Neural cell (in vitro differentiated cells): ENCODE data around the gene CYP26A1. TPM values are rescaled to one million over a fixed set of nuclear protein-coding genes. Genes with fewer than 3 reads are reported as not detected.

ENCODE experiments used
- H2AFZ ChIP-seq: fragments of 200-600, 300-800 bp; sonication (generic), shearing (Covaris generic); 2 replicates; pipeline ENCODE4 v1.6.0; 2014; ENCODE audit warnings: low read depth, mild to moderate bottlenecking, antibody characterized with exemption, low read length, moderate library complexity
- H3F3A ChIP-seq: fragments of 200-600 bp; shearing (Covaris generic); 2 replicates; pipeline ENCODE4 v1.6.1; 2016; ENCODE audit warnings: mild to moderate bottlenecking, moderate library complexity, mixed read lengths, antibody characterized with exemption, low read length; ENCODE audit not compliant: insufficient read depth, poor library complexity, severe bottlenecking
- H3K27ac ChIP-seq: fragments of 200-600, 300-800 bp; sonication (generic), shearing (Covaris generic); 2 replicates; pipeline ENCODE4 v1.5.1; 2014; ENCODE audit warnings: mild to moderate bottlenecking, low read length, moderate library complexity
- H3K27me3 ChIP-seq: fragments of 300-800, 200-600 bp; sonication (generic), shearing (Covaris generic); 2 replicates; pipeline ENCODE4 v1.6.0; 2014; ENCODE audit warnings: mild to moderate bottlenecking, low read depth, low read length, moderate library complexity; ENCODE audit not compliant: insufficient read depth
- H3K36me3 ChIP-seq: fragments of 300-800, 200-600 bp; sonication (generic), shearing (Covaris generic); 2 replicates; pipeline ENCODE4 v1.5.1; 2014; ENCODE audit warnings: mild to moderate bottlenecking, antibody characterized with exemption, low read length, moderate library complexity; ENCODE audit not compliant: insufficient read depth
- H3K4me2 ChIP-seq: fragments of 300-800, 200-600 bp; sonication (generic), shearing (Covaris generic); 2 replicates; pipeline ENCODE4 v1.6.0; 2014; ENCODE audit warnings: mild to moderate bottlenecking, low read length
- H3K4me3 ChIP-seq: fragments of 300-800, 200-600 bp; sonication (generic), shearing (Covaris generic); 2 replicates; pipeline ENCODE4 v1.5.1; 2014; ENCODE audit warnings: mild to moderate bottlenecking, low read length, moderate library complexity
- H3K79me2 ChIP-seq: fragments of 200-600 bp; shearing (Covaris generic); replicated peaks from 2 replicates; pipeline ENCODE4 v1.6.0; 2014; ENCODE audit warnings: mild to moderate bottlenecking, low read length, moderate library complexity; ENCODE audit not compliant: insufficient read depth
- H3K9ac ChIP-seq: fragments of 300-800, 200-600 bp; sonication (generic), shearing (Covaris generic); 2 replicates; pipeline ENCODE4 v1.6.1; 2016; ENCODE audit warnings: mild to moderate bottlenecking, low read length, mixed read lengths
- H3K9me2 ChIP-seq: fragments of 200-600 bp; shearing (Covaris generic); 2 replicates; pipeline ENCODE4 v1.6.1; 2016; ENCODE audit warnings: mild to moderate bottlenecking, low read length, mixed read lengths; ENCODE audit not compliant: insufficient read depth
- H3K9me3 ChIP-seq: fragments of 200-600, 300-800 bp; sonication (generic), shearing (Covaris generic); 2 replicates; pipeline ENCODE4 v1.6.1; 2016; ENCODE audit warnings: mild to moderate bottlenecking, mixed run types, low read length, moderate library complexity, mixed read lengths
- H4K20me1 ChIP-seq: fragments of 200-600 bp; shearing (Covaris generic); 2 replicates; pipeline ENCODE4 v1.6.1; 2016; ENCODE audit warnings: mild to moderate bottlenecking, mixed run types; ENCODE audit not compliant: insufficient read depth
- EP300 ChIP-seq: fragments of 450-650 bp; conservative IDR thresholded peaks from 2 replicates; pipeline ENCODE4 v1.6.1; 2014; ENCODE audit warnings: antibody characterized with exemption, mild to moderate bottlenecking, moderate library complexity; ENCODE audit not compliant: poor library complexity, severe bottlenecking
- EZH2 ChIP-seq: fragments of 200-600, 300-800 bp; shearing (Covaris generic), sonication (generic); IDR thresholded peaks from 2 replicates; pipeline ENCODE4 v1.6.1; 2014; ENCODE audit warnings: antibody characterized with exemption, low read length, borderline replicate concordance, mild to moderate bottlenecking; ENCODE audit not compliant: insufficient read depth, poor library complexity, severe bottlenecking
- POLR2AphosphoS5 ChIP-seq: IDR thresholded peaks from 2 replicates; pipeline ENCODE4 v1.6.1; 2012
- RAD21 ChIP-seq: fragments of 450-650 bp; conservative IDR thresholded peaks from 2 replicates; pipeline ENCODE4 v1.6.1; 2014; ENCODE audit warnings: antibody characterized with exemption, mild to moderate bottlenecking, moderate library complexity
- SMC3 ChIP-seq: fragments of 450-650 bp; conservative IDR thresholded peaks from 2 replicates; pipeline ENCODE4 v1.6.1; 2014; ENCODE audit warnings: antibody characterized with exemption, mild to moderate bottlenecking, moderate library complexity; ENCODE audit not compliant: poor library complexity
- TAF1 ChIP-seq: IDR thresholded peaks from 2 replicates; pipeline ENCODE4 v1.6.1; 2012; ENCODE audit warnings: low read depth
- polyA plus RNA-seq: library from polyadenylated mRNA; depleted of rRNA; stranded (reverse); fragments of >200 nt; gene quantifications from 2 replicates; pipeline ENCODE4 v1.2.3, GENCODE V29; 2014
- TF ChIP-seq, protein P1 (sequence below): IDR thresholded peaks from 2 replicates; pipeline ENCODE4 v1.6.1; 2012; ENCODE audit warnings: borderline replicate concordance
- TF ChIP-seq, protein P2 (sequence below): fragments of 450-650 bp; IDR thresholded peaks from 2 replicates; pipeline ENCODE4 v1.5.1; 2014; ENCODE audit warnings: antibody characterized with exemption, mild to moderate bottlenecking, moderate library complexity; ENCODE audit not compliant: poor library complexity, severe bottlenecking

Gene CYP26A1
- polyA plus RNA-seq, 1 donor from 2014 or later, result 0.77 TPM

DNA sequence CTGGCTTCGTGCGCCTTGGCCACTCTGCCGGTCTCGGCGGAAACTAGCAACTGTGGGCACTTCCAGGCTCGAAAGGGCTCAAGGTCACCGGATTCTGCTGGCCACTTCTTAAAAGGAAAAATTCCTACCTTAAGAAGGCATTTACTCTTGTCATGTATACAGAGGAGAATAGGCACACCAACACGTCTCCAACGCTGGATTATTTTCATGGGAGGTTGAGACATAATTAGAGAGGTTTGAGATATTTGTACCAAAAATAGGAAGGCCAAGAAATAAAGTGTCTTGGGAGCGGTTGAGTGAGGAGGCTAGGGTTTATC, 4.5 kb upstream of the CYP26A1 start:
- Histone ChIP-seq H3K79me2 (no peaks in the 10 kb centered on the region), H3K4me3 (no peak overlapping the region), H3K9me3 (peaks cover 4% of the 10 kb centered on the region), H3K4me2 (no peak overlapping the region), H4K20me1 (no peaks in the 10 kb centered on the region), H3K9me2 (no peaks in the 10 kb centered on the region), H3K9ac (no peak overlapping the region), H3F3A (no peaks in the 10 kb centered on the region), H3K27ac (no peak overlapping the region), H2AFZ (no peak overlapping the region), H3K36me3 (no peaks in the 10 kb centered on the region), H3K27me3 (peaks cover 99% of the 10 kb centered on the region)
- no peak for TF ChIP-seq POLR2AphosphoS5
- no peak for TF ChIP-seq SMC3
- no peak for TF ChIP-seq EP300
- no peak for TF ChIP-seq EZH2
- TF ChIP-seq, protein P1, sequence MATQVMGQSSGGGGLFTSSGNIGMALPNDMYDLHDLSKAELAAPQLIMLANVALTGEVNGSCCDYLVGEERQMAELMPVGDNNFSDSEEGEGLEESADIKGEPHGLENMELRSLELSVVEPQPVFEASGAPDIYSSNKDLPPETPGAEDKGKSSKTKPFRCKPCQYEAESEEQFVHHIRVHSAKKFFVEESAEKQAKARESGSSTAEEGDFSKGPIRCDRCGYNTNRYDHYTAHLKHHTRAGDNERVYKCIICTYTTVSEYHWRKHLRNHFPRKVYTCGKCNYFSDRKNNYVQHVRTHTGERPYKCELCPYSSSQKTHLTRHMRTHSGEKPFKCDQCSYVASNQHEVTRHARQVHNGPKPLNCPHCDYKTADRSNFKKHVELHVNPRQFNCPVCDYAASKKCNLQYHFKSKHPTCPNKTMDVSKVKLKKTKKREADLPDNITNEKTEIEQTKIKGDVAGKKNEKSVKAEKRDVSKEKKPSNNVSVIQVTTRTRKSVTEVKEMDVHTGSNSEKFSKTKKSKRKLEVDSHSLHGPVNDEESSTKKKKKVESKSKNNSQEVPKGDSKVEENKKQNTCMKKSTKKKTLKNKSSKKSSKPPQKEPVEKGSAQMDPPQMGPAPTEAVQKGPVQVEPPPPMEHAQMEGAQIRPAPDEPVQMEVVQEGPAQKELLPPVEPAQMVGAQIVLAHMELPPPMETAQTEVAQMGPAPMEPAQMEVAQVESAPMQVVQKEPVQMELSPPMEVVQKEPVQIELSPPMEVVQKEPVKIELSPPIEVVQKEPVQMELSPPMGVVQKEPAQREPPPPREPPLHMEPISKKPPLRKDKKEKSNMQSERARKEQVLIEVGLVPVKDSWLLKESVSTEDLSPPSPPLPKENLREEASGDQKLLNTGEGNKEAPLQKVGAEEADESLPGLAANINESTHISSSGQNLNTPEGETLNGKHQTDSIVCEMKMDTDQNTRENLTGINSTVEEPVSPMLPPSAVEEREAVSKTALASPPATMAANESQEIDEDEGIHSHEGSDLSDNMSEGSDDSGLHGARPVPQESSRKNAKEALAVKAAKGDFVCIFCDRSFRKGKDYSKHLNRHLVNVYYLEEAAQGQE, result no peak
- no peak for TF ChIP-seq TAF1
- TF ChIP-seq, protein P2, sequence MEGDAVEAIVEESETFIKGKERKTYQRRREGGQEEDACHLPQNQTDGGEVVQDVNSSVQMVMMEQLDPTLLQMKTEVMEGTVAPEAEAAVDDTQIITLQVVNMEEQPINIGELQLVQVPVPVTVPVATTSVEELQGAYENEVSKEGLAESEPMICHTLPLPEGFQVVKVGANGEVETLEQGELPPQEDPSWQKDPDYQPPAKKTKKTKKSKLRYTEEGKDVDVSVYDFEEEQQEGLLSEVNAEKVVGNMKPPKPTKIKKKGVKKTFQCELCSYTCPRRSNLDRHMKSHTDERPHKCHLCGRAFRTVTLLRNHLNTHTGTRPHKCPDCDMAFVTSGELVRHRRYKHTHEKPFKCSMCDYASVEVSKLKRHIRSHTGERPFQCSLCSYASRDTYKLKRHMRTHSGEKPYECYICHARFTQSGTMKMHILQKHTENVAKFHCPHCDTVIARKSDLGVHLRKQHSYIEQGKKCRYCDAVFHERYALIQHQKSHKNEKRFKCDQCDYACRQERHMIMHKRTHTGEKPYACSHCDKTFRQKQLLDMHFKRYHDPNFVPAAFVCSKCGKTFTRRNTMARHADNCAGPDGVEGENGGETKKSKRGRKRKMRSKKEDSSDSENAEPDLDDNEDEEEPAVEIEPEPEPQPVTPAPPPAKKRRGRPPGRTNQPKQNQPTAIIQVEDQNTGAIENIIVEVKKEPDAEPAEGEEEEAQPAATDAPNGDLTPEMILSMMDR, result no peak
- TF ChIP-seq RAD21, result no peak

DNA sequence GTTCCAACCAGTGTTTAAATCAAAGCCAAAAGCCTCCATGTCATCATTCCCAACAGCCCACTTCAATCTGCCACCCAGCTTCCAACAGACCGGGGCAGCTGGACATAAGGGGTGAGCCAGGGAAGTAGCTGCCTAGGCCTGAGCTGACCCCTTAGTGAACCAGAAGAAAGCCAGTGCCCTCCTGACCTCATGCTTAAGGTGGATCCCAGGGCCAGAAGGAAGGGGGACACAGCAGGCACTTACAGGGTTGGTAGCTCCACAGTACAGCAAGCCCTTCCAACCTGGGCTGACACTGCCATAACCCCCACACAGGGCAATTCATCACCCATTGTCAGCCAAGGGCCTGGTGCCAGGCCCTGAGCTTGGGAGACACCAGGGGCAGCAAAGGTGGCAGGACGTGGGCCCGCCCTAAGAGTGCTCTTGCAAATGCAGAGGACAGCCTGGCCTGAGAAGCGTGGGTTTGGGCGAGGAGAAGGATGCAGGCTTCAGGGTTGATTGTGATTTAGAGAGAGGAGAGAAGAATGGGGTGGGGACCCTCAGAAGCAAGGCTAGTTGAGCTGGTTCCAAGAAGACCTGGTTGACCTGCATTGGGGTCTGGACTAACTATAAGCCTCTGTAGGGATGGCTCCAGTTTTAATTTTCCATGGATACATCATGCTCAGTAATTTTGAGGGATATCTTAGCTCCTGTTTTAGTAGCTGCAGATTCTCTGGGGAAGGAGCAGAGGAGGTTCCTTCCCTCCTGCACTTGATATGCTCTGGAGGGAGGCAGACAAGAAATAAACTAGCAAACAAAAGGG, 3.1 kb upstream of the CYP26A1 start:
- Histone ChIP-seq H3K4me3 (no peak overlapping the region), H3K36me3 (no peaks in the 10 kb centered on the region), H3K9me2 (no peaks in the 10 kb centered on the region), H3K9ac (no peak overlapping the region), H3K27me3 (peaks cover 99% of the 10 kb centered on the region), H3K79me2 (no peaks in the 10 kb centered on the region), H3K27ac (no peak overlapping the region), H3K9me3 (peaks cover 4% of the 10 kb centered on the region), H3F3A (no peaks in the 10 kb centered on the region), H4K20me1 (no peaks in the 10 kb centered on the region), H3K4me2 (no peak overlapping the region), H2AFZ (no peak overlapping the region)
- TF ChIP-seq TAF1, result no peak
- TF ChIP-seq, protein P2, result no peak
- TF ChIP-seq, protein P1, result no peak
